Lower leg skin (tissue), 4 donors: ENCODE measurements around the gene EIF3L. TPM values are rescaled to one million over a fixed set of nuclear protein-coding genes. Genes with fewer than 3 reads are reported as not detected.

ENCODE experiments used
- DNase-seq, 2 donors: peaks; one replicate each; pipeline ENCODE4 v3.0.0-alpha.2; 2019; ENCODE audit warnings: low spot score in 2 of 2
- H3K4me3 ChIP-seq: fragments of 200-600 bp; sonication (generic); 2 replicates; pipeline ENCODE4 v1.5.1; 2017; ENCODE audit warnings: mild to moderate bottlenecking, low read depth; ENCODE audit not compliant: poor library complexity, severe bottlenecking
- CTCF ChIP-seq, 3 donors: fragments of 450-650 bp; IDR thresholded peaks; one replicate each; pipeline ENCODE4 v1.5.1; 2016; ENCODE audit warnings: antibody characterized with exemption in 3 of 3, mild to moderate bottlenecking in 3 of 3, moderate library complexity in 2 of 3
- POLR2A ChIP-seq, 2 donors: fragments of 450-650 bp; IDR thresholded peaks; one replicate each; pipeline ENCODE4 v1.6.1; 2016 to 2017; ENCODE audit warnings: antibody characterized with exemption in 2 of 2, mild to moderate bottlenecking in 1 of 2, moderate library complexity in 1 of 2
- WGBS, 2 donors: methylation state at CpG; one replicate each; pipeline ENCODE4 v1.1.5; 2018; 5-methylcytosine and 5-hydroxymethylcytosine counted together
- intact Hi-C: fragments of 100-400 bp; cut with DNase I; formaldehyde crosslinking; loops from one replicate; pipeline ENCODE4 v1.15.0; 2023; ENCODE audit warnings: low total_unique reads
- total RNA-seq, 4 donors: library from RNA; depleted of rRNA; stranded (reverse); fragments of >200 nt; gene quantifications; one replicate each; pipeline ENCODE4 v1.1.0, GENCODE V29; 2016

The EIF3L gene
- total RNA-seq, 4 donors from 2014 or later: 392 to 558 (median 489) TPM

GRCh38 chr22:37815593-37815992, 33.6 kb upstream of the EIF3L start:
- WGBS, 2 donors: 87 to 89% methylated on average over 12 of the region's 12 CpGs
- intact Hi-C loops: loop anchor here (5.0 to 10.0 kb wide), 3 partner anchors 47 to 152 kb away; no protein-coding TSS in a partner anchor
- H3K4me3 ChIP-seq: no peak overlapping the region
- no peak for TF ChIP-seq CTCF (IDR thresholded peaks at IDR 0.05)
- no peak for TF ChIP-seq POLR2A (IDR thresholded peaks at IDR 0.05)
- no peak for DNase-seq

GRCh38 chr22:37816543-37817180, 32.6 kb upstream of the EIF3L start:
- intact Hi-C loops: loop anchor here (5.0 to 10.0 kb wide), 3 partner anchors 46 to 151 kb away; no protein-coding TSS in a partner anchor
- 91 to 95% methylated on average over 23 of the region's 23 CpGs for WGBS, 2 donors
- H3K4me3 ChIP-seq: no peak overlapping the region
- DNase-seq: no peak
- no peak for TF ChIP-seq CTCF (IDR thresholded peaks at IDR 0.05)
- no peak for TF ChIP-seq POLR2A (IDR thresholded peaks at IDR 0.05)

- H3K4me3 ChIP-seq: no peak overlapping the region
- WGBS, 2 donors: 5% methylated on average over 18 to 28 of the region's 29 CpGs
- intact Hi-C loops: loop anchor here (5.0 to 10.0 kb wide), 3 partner anchors 44 to 149 kb away; no protein-coding TSS in a partner anchor
- TF ChIP-seq CTCF (IDR thresholded peaks at IDR 0.05): peak in 2 of 3 donors; percentile 66 to 86
- no peak for TF ChIP-seq POLR2A (IDR thresholded peaks at IDR 0.05)
- DNase-seq: peak; percentile 59 to 96
Observed at GRCh38 chr22:37817705-37818408, 31.4 kb upstream of the EIF3L start.

GRCh38 chr22:37818409-37819104, 30.7 kb upstream of the EIF3L start:
- DNase-seq: peak in 1 of 2 donors; percentile 94
- TF ChIP-seq POLR2A (IDR thresholded peaks at IDR 0.05) (no peak), CTCF (IDR thresholded peaks at IDR 0.05) (no peak)
- 3 to 6% methylated on average over 31 of the region's 68 CpGs for WGBS, 2 donors
- no peak overlapping the region for H3K4me3 ChIP-seq
- intact Hi-C loops: loop anchor here (5.0 to 10.0 kb wide), 3 partner anchors 44 to 149 kb away; no protein-coding TSS in a partner anchor

GRCh38 chr22:37819105-37819433, 30.1 kb upstream of the EIF3L start:
- H3K4me3 ChIP-seq: no peak overlapping the region
- no peak for TF ChIP-seq POLR2A (IDR thresholded peaks at IDR 0.05)
- intact Hi-C loops: loop anchor here (5.0 to 10.0 kb wide), 3 partner anchors 43 to 148 kb away; no protein-coding TSS in a partner anchor
- DNase-seq: no peak
- WGBS, 2 donors: 30 to 31% methylated on average over 13 to 14 of the region's 14 CpGs

- intact Hi-C loops: no loop called here
- 85 to 89% methylated on average over 5 of the region's 5 CpGs for WGBS, 2 donors
- TF ChIP-seq CTCF (IDR thresholded peaks at IDR 0.05): no peak
- TF ChIP-seq POLR2A (IDR thresholded peaks at IDR 0.05): no peak
- no peak overlapping the region for H3K4me3 ChIP-seq
- DNase-seq: no peak
Observed at GRCh38 chr22:37820350-37820749, 28.9 kb upstream of the EIF3L start.
